Measurements from ENCODE around the gene DNAJC1.

The DNAJC1 gene

DNA sequence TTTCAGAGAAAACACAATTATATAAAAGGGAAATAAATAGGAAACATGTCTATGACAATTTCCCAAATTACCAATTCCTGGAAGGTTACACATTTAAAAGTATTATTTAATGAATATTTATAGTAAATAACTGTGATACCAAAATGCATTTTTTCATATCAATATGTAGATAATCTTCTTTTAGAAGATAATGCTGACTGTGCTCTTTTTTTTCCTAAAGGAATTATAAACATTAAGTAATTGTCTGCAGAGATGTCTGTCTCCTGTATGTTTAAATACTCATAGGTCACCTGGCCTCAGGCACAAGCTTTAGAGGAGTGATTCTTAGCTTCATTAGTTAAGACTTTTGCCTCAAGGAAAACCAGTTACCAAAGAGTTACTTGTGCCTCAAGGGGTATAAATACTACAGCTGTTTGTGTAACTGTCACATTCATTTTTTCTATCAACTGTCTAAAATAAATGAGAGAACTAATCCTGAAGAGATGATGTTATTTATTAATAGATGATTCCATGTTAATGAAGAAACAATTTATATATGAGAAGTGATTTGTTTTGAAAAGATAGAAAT, 77.1 kb downstream of the DNAJC1 start:
- Mint-ChIP-seq H3K4me1 (no peaks in the 10 kb centered on the region), H3K27me3 (no peaks in the 10 kb centered on the region), H3K27ac (no peak overlapping the region), H3K36me3 (peaks cover 0 to 6% of the 10 kb centered on the region in 2 donors), H3K9me3 (no peaks in the 10 kb centered on the region), H3K4me3 (no peak overlapping the region)
- ATAC-seq (replicated peaks) (no peak), DNase-seq (no peak)

DNA sequence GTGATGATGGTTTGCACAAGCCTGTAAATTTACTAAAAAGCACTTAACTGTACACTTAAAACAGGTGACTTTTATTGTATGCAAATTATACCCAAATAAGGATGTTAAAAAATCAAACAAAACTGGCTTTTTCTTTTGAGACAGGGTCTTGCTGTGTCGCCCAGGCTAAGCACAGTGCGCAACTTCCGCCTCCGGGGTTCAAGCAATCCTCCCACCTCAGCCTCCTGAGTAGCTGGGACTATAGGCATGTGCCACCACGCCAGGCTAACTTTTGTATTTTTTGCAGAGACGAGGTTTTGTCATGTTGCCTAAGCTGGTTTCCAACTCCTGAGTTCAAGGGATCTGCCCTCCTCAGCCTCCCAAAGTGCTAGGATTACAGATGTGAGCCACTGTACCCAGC, 77.7 kb downstream of the DNAJC1 start:
- H3K27me3 Mint-ChIP-seq: no peaks in the 10 kb centered on the region
- DNase-seq (no peak), ATAC-seq (replicated peaks) (no peak)
- H3K4me3 Mint-ChIP-seq: no peak overlapping the region
- no peaks in the 10 kb centered on the region for H3K9me3 Mint-ChIP-seq
- no peaks in the 10 kb centered on the region for H3K4me1 Mint-ChIP-seq
- H3K27ac Mint-ChIP-seq: no peak overlapping the region
- peaks cover 0 to 6% of the 10 kb centered on the region in 2 donors for H3K36me3 Mint-ChIP-seq

DNA sequence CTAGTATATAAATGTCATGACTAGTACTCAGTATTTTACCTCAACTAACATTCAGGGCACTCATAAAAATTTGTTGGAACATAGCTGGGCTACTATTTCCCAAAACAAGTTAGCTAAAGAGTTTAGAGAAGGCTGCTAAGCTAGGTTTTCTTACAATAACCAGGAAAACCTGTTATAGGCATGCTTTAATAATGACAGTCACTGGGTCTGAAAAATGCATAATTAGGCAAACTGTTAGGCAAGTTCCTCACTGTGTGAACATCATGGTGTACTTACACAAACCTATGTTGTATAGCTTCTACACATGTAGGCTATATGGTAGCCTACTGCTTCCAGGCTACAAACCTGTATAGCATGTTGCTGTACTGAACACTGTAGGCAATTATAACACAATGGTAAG, 79.0 kb downstream of the DNAJC1 start:
- Mint-ChIP-seq H3K9me3 (no peaks in the 10 kb centered on the region), H3K27ac (no peak overlapping the region), H3K4me3 (no peak overlapping the region), H3K36me3 (peaks cover 1 to 9% of the 10 kb centered on the region in 2 donors), H3K27me3 (no peaks in the 10 kb centered on the region), H3K4me1 (peaks cover 0 to 3% of the 10 kb centered on the region in 2 donors)
- ATAC-seq (replicated peaks) (no peak), DNase-seq (no peak)

DNA sequence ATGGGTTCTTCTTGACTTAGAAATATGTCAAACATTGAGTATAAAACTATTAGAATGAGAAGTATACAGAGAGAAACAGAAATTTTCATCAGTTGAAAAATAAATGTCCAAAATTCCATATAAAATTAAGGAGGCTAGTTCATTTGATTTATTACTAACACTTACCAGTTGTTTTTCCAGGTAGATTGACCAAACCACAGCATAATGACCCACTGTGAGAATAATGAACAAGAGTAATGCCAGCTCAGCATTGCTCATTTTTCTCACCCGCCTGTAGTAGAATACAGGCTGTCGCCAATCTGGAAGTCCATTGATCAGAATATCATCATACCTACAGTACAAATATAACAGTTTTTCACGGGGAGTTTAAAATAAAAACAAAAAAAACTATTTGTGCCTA, 82.9 kb downstream of the DNAJC1 start:
- Mint-ChIP-seq H3K9me3 (no peaks in the 10 kb centered on the region), H3K4me1 (peaks cover 0 to 3% of the 10 kb centered on the region in 2 donors), H3K27ac (no peak overlapping the region), H3K27me3 (no peaks in the 10 kb centered on the region), H3K4me3 (no peak overlapping the region), H3K36me3 (peaks cover 3 to 12% of the 10 kb centered on the region in 2 donors)
- ATAC-seq (replicated peaks): no peak
- no peak for DNase-seq

DNA sequence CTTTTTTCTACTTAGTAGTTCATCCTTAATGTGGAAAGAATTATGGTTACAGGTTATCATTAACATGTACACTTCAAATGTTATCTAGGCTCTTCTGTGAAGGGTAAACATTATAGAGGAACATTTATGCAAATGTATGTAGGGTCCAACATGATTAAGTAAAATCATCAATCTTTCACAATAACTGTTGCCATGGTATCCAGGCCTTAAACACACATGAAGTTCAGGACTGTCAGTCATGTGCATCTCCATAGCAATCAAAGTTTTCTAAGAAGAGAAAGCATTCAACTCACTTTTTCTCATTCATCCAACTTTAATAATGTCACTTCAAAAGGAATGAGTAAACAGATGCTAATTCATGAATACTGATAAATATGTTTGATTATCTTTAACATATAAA, 83.6 kb downstream of the DNAJC1 start:
- DNase-seq (no peak), ATAC-seq (replicated peaks) (no peak)
- no peaks in the 10 kb centered on the region for H3K9me3 Mint-ChIP-seq
- no peak overlapping the region for H3K27ac Mint-ChIP-seq
- peaks cover 0 to 3% of the 10 kb centered on the region in 2 donors for H3K4me1 Mint-ChIP-seq
- H3K36me3 Mint-ChIP-seq: peaks cover 3 to 7% of the 10 kb centered on the region in 2 donors
- H3K4me3 Mint-ChIP-seq: no peak overlapping the region
- no peaks in the 10 kb centered on the region for H3K27me3 Mint-ChIP-seq

DNA sequence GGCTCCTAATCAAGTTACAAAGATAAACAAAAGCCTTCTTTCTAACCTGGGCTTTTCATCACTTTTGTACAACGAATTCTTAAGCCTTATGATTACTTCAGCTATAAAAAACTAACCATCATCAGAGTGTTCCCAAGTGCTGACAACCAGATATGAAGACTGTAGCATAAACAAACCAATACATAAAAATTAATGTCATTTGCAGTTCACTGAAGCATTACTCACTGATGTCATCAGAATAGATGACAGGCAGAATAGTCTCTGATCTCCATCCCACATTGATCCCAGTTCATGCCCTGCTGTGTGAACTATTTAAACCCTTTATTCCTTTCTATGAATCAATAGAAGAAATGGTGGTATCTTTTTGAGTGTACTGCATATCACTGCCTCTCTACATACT, 84.4 kb downstream of the DNAJC1 start:
- no peak for ATAC-seq (replicated peaks)
- no peak for DNase-seq
- peaks cover 3 to 6% of the 10 kb centered on the region in 2 donors for H3K36me3 Mint-ChIP-seq

DNA sequence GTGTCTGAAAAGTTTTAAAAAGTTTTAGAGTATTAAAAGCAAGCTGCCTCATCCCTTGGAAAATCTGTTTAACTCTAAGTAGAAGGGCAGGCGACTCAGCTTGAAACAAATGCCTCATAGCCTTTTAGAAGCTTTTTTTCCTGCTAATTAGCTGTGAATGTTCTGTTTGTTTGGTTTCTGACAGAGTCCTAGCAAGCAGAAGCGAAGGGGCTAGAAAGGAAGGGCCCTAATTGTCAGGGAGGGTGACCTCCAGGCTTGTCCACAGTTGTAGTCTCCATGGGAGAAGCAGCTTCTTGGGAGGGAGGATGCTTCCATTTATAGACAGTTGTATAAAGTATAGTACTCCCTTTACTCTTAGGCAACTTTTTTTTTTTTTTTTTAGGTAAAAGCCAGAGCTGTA, 90.9 kb downstream of the DNAJC1 start:
- Mint-ChIP-seq H3K36me3 (peaks cover 14 to 24% of the 10 kb centered on the region in 2 donors), H3K4me1 (no peaks in the 10 kb centered on the region), H3K4me3 (no peak overlapping the region), H3K27ac (no peak overlapping the region), H3K27me3 (no peaks in the 10 kb centered on the region), H3K9me3 (peaks cover 0 to 1% of the 10 kb centered on the region in 2 donors)
- DNase-seq (no peak), ATAC-seq (replicated peaks) (no peak)

More for the DNA sequence above, 84.4 kb downstream of the DNAJC1 start:
- no peaks in the 10 kb centered on the region for H3K9me3 Mint-ChIP-seq
- no peak overlapping the region for H3K4me3 Mint-ChIP-seq
- no peak overlapping the region for H3K27ac Mint-ChIP-seq
- H3K4me1 Mint-ChIP-seq: peaks cover 0 to 3% of the 10 kb centered on the region in 2 donors
- H3K27me3 Mint-ChIP-seq: no peaks in the 10 kb centered on the region

DNA sequence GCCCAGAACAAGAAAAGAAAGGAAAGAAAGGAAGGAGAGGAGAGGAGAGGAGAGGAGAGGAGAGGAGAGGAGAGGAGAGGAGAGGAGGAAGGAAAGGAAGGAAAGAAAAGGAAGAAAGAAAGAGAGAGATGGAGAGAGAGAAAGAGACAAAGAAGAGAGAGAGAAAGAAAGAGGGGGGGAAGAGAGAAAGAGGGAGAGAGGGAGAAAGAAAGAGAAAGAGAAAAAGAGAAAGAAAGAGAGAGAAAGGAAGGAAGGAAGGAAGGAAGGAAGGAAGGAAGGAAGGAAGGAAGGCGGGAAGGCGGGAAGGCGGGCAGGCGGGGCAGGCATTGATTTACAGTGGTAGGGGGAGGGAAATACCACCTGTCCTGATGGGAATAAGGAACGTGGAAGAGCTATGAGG, 92.7 kb downstream of the DNAJC1 start:
- Mint-ChIP-seq H3K4me1 (no peaks in the 10 kb centered on the region), H3K4me3 (no peak overlapping the region), H3K9me3 (peaks cover 0 to 1% of the 10 kb centered on the region in 2 donors), H3K36me3 (peaks cover 17 to 25% of the 10 kb centered on the region in 2 donors), H3K27me3 (no peaks in the 10 kb centered on the region), H3K27ac (no peak overlapping the region)
- DNase-seq (no peak), ATAC-seq (replicated peaks) (no peak)

DNA sequence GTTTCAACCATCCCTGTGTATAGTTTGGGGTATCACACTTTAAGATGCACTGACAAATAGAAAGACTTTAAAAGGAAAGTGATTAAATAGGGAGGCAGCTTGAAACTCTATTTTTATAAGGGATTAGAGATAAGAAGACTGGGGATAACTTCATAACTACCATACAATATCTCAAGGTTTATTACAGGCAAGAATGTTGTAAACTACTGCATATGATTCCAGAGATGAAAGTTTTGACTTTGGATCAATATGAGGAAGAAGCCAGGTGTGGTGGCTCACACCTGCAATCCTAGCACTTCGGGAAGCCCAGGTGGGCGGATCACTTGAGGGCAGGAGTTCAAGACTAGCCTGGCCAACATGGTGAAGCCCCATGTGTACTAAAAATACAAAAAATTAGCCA, 96.1 kb downstream of the DNAJC1 start:
- no peak overlapping the region for H3K4me3 Mint-ChIP-seq
- H3K9me3 Mint-ChIP-seq: peaks cover 0 to 1% of the 10 kb centered on the region in 2 donors
- no peaks in the 10 kb centered on the region for H3K27me3 Mint-ChIP-seq
- no peaks in the 10 kb centered on the region for H3K4me1 Mint-ChIP-seq
- H3K27ac Mint-ChIP-seq: no peak overlapping the region
- H3K36me3 Mint-ChIP-seq: peaks cover 17 to 34% of the 10 kb centered on the region in 2 donors
- no peak for DNase-seq
- ATAC-seq (replicated peaks): no peak

DNA sequence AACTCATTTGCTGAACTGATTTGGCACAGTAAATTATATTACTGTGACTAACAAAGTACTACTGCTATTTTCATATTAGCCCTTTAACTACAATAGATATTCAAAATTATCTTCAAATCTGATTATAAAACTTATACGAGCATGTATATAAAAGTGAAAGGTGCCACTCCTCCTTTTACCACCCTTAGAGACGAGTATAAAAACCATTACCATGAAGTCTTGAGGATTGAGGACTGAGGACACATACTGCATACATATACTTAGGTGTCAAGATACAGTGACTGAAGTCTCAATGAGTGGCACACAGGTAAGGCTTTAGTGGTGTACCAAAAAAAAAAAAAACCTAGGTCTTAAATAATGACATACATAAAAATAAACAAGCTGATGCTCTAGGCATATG, 98.6 kb downstream of the DNAJC1 start:
- Mint-ChIP-seq H3K27ac (no peak overlapping the region), H3K9me3 (no peaks in the 10 kb centered on the region), H3K4me3 (no peak overlapping the region), H3K36me3 (peaks cover 15 to 27% of the 10 kb centered on the region in 2 donors), H3K4me1 (no peaks in the 10 kb centered on the region), H3K27me3 (no peaks in the 10 kb centered on the region)
- ATAC-seq (replicated peaks) (no peak), DNase-seq (no peak)

DNA sequence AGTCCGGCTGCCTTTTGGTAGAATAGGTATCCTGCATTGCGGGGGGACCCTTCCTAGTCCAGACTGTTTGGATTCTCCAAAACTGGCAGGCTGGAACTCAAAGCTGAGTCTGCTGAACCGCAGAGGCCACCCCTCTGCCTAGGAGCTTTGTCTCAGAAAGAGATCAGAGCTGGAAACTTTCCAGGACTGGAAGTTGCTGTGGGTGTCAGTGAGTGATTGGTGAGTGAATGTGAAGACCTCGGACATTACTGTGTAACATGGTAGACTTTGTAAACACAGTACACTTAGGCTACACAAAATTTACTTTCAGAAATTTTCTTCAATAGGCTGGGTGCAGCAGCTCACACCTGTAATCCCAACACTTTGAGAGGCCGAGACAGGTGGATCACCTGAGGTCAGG, 103.8 kb downstream of the DNAJC1 start:
- Mint-ChIP-seq H3K36me3 (peaks cover 13 to 49% of the 10 kb centered on the region in 2 donors), H3K9me3 (no peaks in the 10 kb centered on the region), H3K27me3 (no peaks in the 10 kb centered on the region), H3K4me3 (no peak overlapping the region), H3K4me1 (no peaks in the 10 kb centered on the region), H3K27ac (no peak overlapping the region)
- no peak for DNase-seq
- ATAC-seq (replicated peaks): no peak

DNA sequence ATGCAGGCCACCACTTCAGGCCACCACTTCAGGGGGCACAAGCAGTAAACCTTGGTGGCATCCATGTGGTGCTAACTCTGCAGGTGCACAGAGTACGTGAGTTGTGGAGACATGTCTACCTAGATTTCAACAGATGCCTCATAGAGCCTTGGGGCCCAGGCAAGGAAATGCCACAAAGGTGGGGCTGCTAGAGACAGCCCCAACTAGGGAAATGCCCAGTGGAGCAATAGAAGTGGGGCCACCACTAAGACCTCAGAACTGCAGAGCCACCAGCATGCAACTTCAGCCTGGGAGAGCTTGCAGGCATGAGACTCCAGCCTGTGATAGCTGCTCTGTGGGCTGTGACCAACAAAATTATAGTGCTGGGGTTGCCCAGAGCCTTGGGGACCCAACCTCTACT, 107.6 kb downstream of the DNAJC1 start:
- no peak overlapping the region for H3K27ac Mint-ChIP-seq
- H3K27me3 Mint-ChIP-seq: no peaks in the 10 kb centered on the region
- no peak overlapping the region for H3K4me3 Mint-ChIP-seq
- DNase-seq: no peak
- peaks cover 8 to 18% of the 10 kb centered on the region in 2 donors for H3K9me3 Mint-ChIP-seq
- peaks cover 24 to 68% of the 10 kb centered on the region in 2 donors for H3K36me3 Mint-ChIP-seq
- no peaks in the 10 kb centered on the region for H3K4me1 Mint-ChIP-seq
- no peak for ATAC-seq (replicated peaks)

DNA sequence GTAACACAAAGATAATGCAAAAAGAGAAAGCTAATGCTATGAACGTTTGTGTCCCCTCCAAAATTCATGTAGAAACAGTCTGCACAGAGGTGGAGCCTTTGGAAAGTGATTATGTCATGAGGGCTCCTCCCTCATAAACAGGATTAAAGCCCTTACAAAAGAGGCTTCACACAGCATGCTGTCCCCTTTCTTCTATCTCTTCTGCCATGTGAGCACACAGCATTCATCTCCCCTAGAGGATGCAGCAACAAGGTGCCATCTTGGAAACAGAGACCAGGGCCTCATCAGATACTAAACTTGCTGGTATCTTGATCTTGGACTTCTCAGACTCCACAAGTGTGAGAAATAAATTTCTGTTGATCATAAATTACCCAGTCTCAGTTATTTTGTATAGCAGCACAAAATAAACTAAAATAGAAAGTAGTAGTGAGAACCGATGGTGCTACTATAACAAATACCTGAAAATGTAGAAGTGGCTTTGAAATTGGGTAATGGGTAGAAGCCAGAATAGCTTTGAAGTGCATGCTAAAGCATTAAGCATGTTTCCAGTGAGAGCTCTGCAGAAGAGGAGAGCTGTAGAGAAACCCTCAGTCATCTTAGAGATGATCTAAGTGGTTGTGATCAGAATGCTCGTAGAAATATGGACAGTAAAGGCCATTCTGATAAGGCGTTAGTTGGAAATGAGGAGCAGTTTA, 108.7 kb downstream of the DNAJC1 start:
- DNase-seq (no peak), ATAC-seq (replicated peaks) (no peak)
- H3K4me3 Mint-ChIP-seq: no peak overlapping the region
- peaks cover 3 to 4% of the 10 kb centered on the region in 2 donors for H3K4me1 Mint-ChIP-seq
- H3K27me3 Mint-ChIP-seq: no peaks in the 10 kb centered on the region
- peaks cover 32 to 75% of the 10 kb centered on the region in 2 donors for H3K36me3 Mint-ChIP-seq
- no peak overlapping the region for H3K27ac Mint-ChIP-seq
- peaks cover 8 to 18% of the 10 kb centered on the region in 2 donors for H3K9me3 Mint-ChIP-seq

DNA sequence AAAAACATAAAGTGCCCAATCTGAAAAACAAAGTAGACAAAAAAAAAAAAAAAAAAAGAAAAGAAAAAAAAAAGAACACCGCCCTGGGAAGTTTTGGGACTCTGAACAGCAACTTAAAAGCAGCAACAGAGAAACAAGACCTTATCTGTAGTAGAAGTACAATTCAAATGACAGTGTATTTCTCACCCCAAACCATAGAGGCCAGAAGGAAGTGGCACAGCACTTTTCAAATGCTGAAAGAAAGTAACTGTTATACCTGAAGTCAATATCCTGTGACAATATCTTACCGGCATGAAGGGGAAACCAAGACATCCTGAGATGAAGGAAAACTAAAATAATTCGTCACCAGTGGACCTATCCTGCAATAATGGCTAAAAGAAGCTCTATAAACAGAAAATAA, 112.1 kb downstream of the DNAJC1 start:
- Mint-ChIP-seq H3K36me3 (peaks cover 45 to 79% of the 10 kb centered on the region in 2 donors), H3K4me3 (no peak overlapping the region)
- ATAC-seq (replicated peaks): no peak

More for the DNA sequence above, 112.1 kb downstream of the DNAJC1 start:
- DNase-seq: no peak
- Mint-ChIP-seq H3K4me1 (peaks cover 20 to 26% of the 10 kb centered on the region in 2 donors), H3K27ac (no peak overlapping the region), H3K27me3 (no peaks in the 10 kb centered on the region), H3K9me3 (peaks cover 16 to 25% of the 10 kb centered on the region in 2 donors)
